DOHH2 (cell line): ENCODE results near the gene CTLA4.

Experiments used
- H3F3A ChIP-seq: fragments of 200-600 bp; sonication (generic), shearing (Covaris generic); 2 replicates; pipeline ENCODE4 v1.6.0; 2016; ENCODE audit warnings: antibody characterized with exemption, mild to moderate bottlenecking; ENCODE audit not compliant: control insufficient read depth, insufficient read depth
- H3K27ac ChIP-seq: fragments of 200-600 bp; sonication (generic); 2 replicates; pipeline ENCODE4 v1.5.1; 2014; ENCODE audit warnings: low read depth, mild to moderate bottlenecking, low read length, moderate library complexity
- H3K27me3 ChIP-seq: fragments of 200-600 bp; sonication (generic); 2 replicates; pipeline ENCODE4 v1.6.1; 2014; ENCODE audit warnings: mild to moderate bottlenecking, low read length, mixed read lengths; ENCODE audit not compliant: control insufficient read depth
- H3K36me3 ChIP-seq: fragments of 200-600 bp; sonication (generic); 2 replicates; pipeline ENCODE4 v1.6.1; 2014; ENCODE audit warnings: mild to moderate bottlenecking, low read length, moderate library complexity, mixed read lengths; ENCODE audit not compliant: control insufficient read depth
- H3K4me1 ChIP-seq: fragments of 200-600 bp; sonication (generic); 2 replicates; pipeline ENCODE4 v1.6.1; 2014; ENCODE audit warnings: mild to moderate bottlenecking, low read length, mixed read lengths; ENCODE audit not compliant: control insufficient read depth
- H3K4me2 ChIP-seq: fragments of 200-600 bp; sonication (generic); 2 replicates; pipeline ENCODE4 v1.6.0; 2014; ENCODE audit warnings: mild to moderate bottlenecking, low read length, moderate library complexity
- H3K4me3 ChIP-seq: fragments of 200-600 bp; sonication (generic); 2 replicates; pipeline ENCODE4 v1.5.1; 2014; ENCODE audit warnings: mild to moderate bottlenecking, low read length, mixed read lengths
- H3K79me2 ChIP-seq: fragments of 200-600 bp; sonication (generic); 2 replicates; pipeline ENCODE4 v1.6.1; 2014; ENCODE audit warnings: mild to moderate bottlenecking, low read length, mixed read lengths; ENCODE audit not compliant: control insufficient read depth
- H3K9me2 ChIP-seq: fragments of 200-600 bp; sonication (generic); replicated peaks from 2 replicates; pipeline ENCODE4 v1.6.1; 2014; ENCODE audit warnings: mild to moderate bottlenecking, low read length, mixed read lengths; ENCODE audit not compliant: control insufficient read depth
- H3K9me3 ChIP-seq: fragments of 200-600 bp; sonication (generic); 2 replicates; pipeline ENCODE4 v1.6.1; 2014; ENCODE audit warnings: antibody characterized with exemption, low read length, mixed read lengths; ENCODE audit not compliant: control insufficient read depth, insufficient read depth
- H4K20me1 ChIP-seq: fragments of 200-600 bp; sonication (generic); 2 replicates; pipeline ENCODE4 v1.6.0; 2014; ENCODE audit warnings: low read depth, mild to moderate bottlenecking, antibody characterized with exemption, low read length, moderate library complexity; ENCODE audit not compliant: control insufficient read depth, insufficient read depth
- CTCF ChIP-seq: fragments of 200-600 bp; sonication (generic); IDR thresholded peaks from one replicate; pipeline ENCODE4 v1.5.1; 2014; ENCODE audit warnings: antibody characterized with exemption, mild to moderate bottlenecking, low read depth, low read length; ENCODE audit not compliant: poor library complexity, severe bottlenecking
- EZH2phosphoT487 ChIP-seq: fragments of 200-600 bp; sonication (generic); IDR thresholded peaks from 2 replicates; pipeline ENCODE4 v1.6.1; 2017; ENCODE audit warnings: borderline replicate concordance, mild to moderate bottlenecking, antibody characterized with exemption, low read length, moderate library complexity, mixed read lengths

The CTLA4 gene

DNA sequence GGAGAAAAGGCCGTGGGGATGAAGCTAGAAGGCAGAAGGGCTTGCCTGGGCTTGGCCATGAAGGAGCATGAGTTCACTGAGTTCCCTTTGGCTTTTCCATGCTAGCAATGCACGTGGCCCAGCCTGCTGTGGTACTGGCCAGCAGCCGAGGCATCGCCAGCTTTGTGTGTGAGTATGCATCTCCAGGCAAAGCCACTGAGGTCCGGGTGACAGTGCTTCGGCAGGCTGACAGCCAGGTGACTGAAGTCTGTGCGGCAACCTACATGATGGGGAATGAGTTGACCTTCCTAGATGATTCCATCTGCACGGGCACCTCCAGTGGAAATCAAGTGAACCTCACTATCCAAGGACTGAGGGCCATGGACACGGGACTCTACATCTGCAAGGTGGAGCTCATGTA is 2.9 kb downstream of the CTLA4 start:
- H3K36me3 ChIP-seq = no peaks in the 10 kb centered on the region
- no peak overlapping the region for H3K27ac ChIP-seq
- no peaks in the 10 kb centered on the region for H3K9me2 ChIP-seq
- no peak overlapping the region for H3K4me3 ChIP-seq
- peaks cover 8% of the 10 kb centered on the region; the same call in 1 of the 2 replicates for H3K27me3 ChIP-seq
- no peaks in the 10 kb centered on the region for H3K9me3 ChIP-seq
- no peaks in the 10 kb centered on the region for H3F3A ChIP-seq
- peaks cover 5% of the 10 kb centered on the region for H3K4me1 ChIP-seq
- H3K4me2 ChIP-seq = no peak overlapping the region
- H3K79me2 ChIP-seq = no peaks in the 10 kb centered on the region
- no peaks in the 10 kb centered on the region for H4K20me1 ChIP-seq
- TF ChIP-seq CTCF (no peak), EZH2phosphoT487 (no peak)

DNA sequence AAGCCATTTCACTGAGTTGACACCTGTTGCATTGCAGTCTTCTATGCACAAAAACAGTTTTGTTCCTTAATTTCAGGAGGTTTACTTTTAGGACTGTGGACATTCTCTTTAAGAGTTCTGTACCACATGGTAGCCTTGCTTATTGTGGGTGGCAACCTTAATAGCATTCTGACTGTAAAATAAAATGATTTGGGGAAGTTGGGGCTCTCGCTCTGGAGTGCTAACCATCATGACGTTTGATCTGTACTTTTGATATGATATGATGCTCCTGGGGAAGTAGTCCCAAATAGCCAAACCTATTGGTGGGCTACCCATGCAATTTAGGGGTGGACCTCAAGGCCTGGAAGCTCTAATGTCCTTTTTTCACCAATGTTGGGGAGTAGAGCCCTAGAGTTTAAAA is 3.4 kb downstream of the CTLA4 start:
- TF ChIP-seq CTCF (no peak), EZH2phosphoT487 (no peak)
- no peaks in the 10 kb centered on the region for H3K9me3 ChIP-seq
- no peaks in the 10 kb centered on the region for H3F3A ChIP-seq
- peaks cover 5% of the 10 kb centered on the region for H3K4me1 ChIP-seq
- no peak overlapping the region for H3K4me2 ChIP-seq
- no peaks in the 10 kb centered on the region for H4K20me1 ChIP-seq
- H3K79me2 ChIP-seq = no peaks in the 10 kb centered on the region
- peaks cover 8% of the 10 kb centered on the region; the same call in 1 of the 2 replicates for H3K27me3 ChIP-seq
- H3K27ac ChIP-seq = no peak overlapping the region
- no peaks in the 10 kb centered on the region for H3K36me3 ChIP-seq
- H3K9me2 ChIP-seq = no peaks in the 10 kb centered on the region
- H3K4me3 ChIP-seq = no peak overlapping the region

GRCh38 chr2:203871371-203871983 is 3.9 kb downstream of the CTLA4 start:
- Histone ChIP-seq H3K4me3 (no peak overlapping the region), H3K9me3 (no peaks in the 10 kb centered on the region), H3K4me1 (peaks cover 5% of the 10 kb centered on the region), H3K27ac (no peak overlapping the region), H3K36me3 (no peaks in the 10 kb centered on the region), H3K27me3 (peaks cover 8% of the 10 kb centered on the region; the same call in 1 of the 2 replicates), H3K4me2 (no peak overlapping the region), H3K79me2 (no peaks in the 10 kb centered on the region), H4K20me1 (no peaks in the 10 kb centered on the region), H3K9me2 (no peaks in the 10 kb centered on the region), H3F3A (no peaks in the 10 kb centered on the region)
- TF ChIP-seq EZH2phosphoT487 (no peak), CTCF (no peak)
